ENCODE measurements around the gene GOLGA6L4.
"Not testable (repeated sequence)": the region's sequence is repeated elsewhere in the genome, so short reads cannot be mapped to it uniquely, and the experiment has no call there.

Gene GOLGA6L4

GRCh38 chr15:84235573-84235972, at the start of gene GOLGA6L4:
Gene GOLGA6L4 (plus strand): TSS chr15:84235773. CDS start chr15:84235835, 62 bp downstream.
- H3K9me3 ChIP-seq (ENCODE audit: control insufficient read depth in 5 of 5, low read length in 5 of 5); H3K27ac ChIP-seq (ENCODE audit: low read depth, low read length); H3K4me1 ChIP-seq (ENCODE audit: control insufficient read depth in 5 of 5, insufficient read depth in 5 of 5, low read length in 5 of 5); H3K36me3 ChIP-seq (ENCODE audit: control insufficient read depth in 5 of 5, insufficient read depth in 5 of 5, low read length in 5 of 5); H3K4me3 ChIP-seq (ENCODE audit: low read depth in 1 of 5, low read length in 5 of 5); H3K9ac ChIP-seq (ENCODE audit: low read length in 5 of 5); H3K27me3 ChIP-seq (ENCODE audit: control insufficient read depth in 5 of 5, insufficient read depth in 4 of 5, low read length in 5 of 5): not testable (repeated sequence)

- not testable (repeated sequence) for H3K4me1 ChIP-seq (ENCODE audit: control insufficient read depth in 5 of 5, insufficient read depth in 5 of 5, low read length in 5 of 5); H3K27me3 ChIP-seq (ENCODE audit: control insufficient read depth in 5 of 5, insufficient read depth in 4 of 5, low read length in 5 of 5); H3K4me3 ChIP-seq (ENCODE audit: low read depth in 1 of 5, low read length in 5 of 5); H3K9me3 ChIP-seq (ENCODE audit: control insufficient read depth in 5 of 5, low read length in 5 of 5); H3K27ac ChIP-seq (ENCODE audit: low read depth, low read length); H3K36me3 ChIP-seq (ENCODE audit: control insufficient read depth in 5 of 5, insufficient read depth in 5 of 5, low read length in 5 of 5); H3K9ac ChIP-seq (ENCODE audit: low read length in 5 of 5)
Measured at GRCh38 chr15:84192982-84193381, 42.6 kb upstream of the GOLGA6L4 start.

GRCh38 chr15:84195603-84196002, 40.0 kb upstream of the GOLGA6L4 start:
- not testable (repeated sequence) for H3K4me1 ChIP-seq (ENCODE audit: control insufficient read depth in 5 of 5, insufficient read depth in 5 of 5, low read length in 5 of 5); H3K27me3 ChIP-seq (ENCODE audit: control insufficient read depth in 5 of 5, insufficient read depth in 4 of 5, low read length in 5 of 5); H3K4me3 ChIP-seq (ENCODE audit: low read depth in 1 of 5, low read length in 5 of 5); H3K27ac ChIP-seq (ENCODE audit: low read depth, low read length); H3K9ac ChIP-seq (ENCODE audit: low read length in 5 of 5); H3K9me3 ChIP-seq (ENCODE audit: control insufficient read depth in 5 of 5, low read length in 5 of 5); H3K36me3 ChIP-seq (ENCODE audit: control insufficient read depth in 5 of 5, insufficient read depth in 5 of 5, low read length in 5 of 5)

GRCh38 chr15:84196530-84197188, 38.9 kb upstream of the GOLGA6L4 start:
- H3K9ac ChIP-seq (ENCODE audit: low read length in 5 of 5); H3K27ac ChIP-seq (ENCODE audit: low read depth, low read length); H3K9me3 ChIP-seq (ENCODE audit: control insufficient read depth in 5 of 5, low read length in 5 of 5); H3K27me3 ChIP-seq (ENCODE audit: control insufficient read depth in 5 of 5, insufficient read depth in 4 of 5, low read length in 5 of 5); H3K4me3 ChIP-seq (ENCODE audit: low read depth in 1 of 5, low read length in 5 of 5); H3K36me3 ChIP-seq (ENCODE audit: control insufficient read depth in 5 of 5, insufficient read depth in 5 of 5, low read length in 5 of 5); H3K4me1 ChIP-seq (ENCODE audit: control insufficient read depth in 5 of 5, insufficient read depth in 5 of 5, low read length in 5 of 5): not testable (repeated sequence)

GRCh38 chr15:84199865-84200264, 35.7 kb upstream of the GOLGA6L4 start:
- H3K36me3 ChIP-seq (ENCODE audit: control insufficient read depth in 5 of 5, insufficient read depth in 5 of 5, low read length in 5 of 5); H3K9ac ChIP-seq (ENCODE audit: low read length in 5 of 5); H3K27me3 ChIP-seq (ENCODE audit: control insufficient read depth in 5 of 5, insufficient read depth in 4 of 5, low read length in 5 of 5); H3K4me3 ChIP-seq (ENCODE audit: low read depth in 1 of 5, low read length in 5 of 5); H3K4me1 ChIP-seq (ENCODE audit: control insufficient read depth in 5 of 5, insufficient read depth in 5 of 5, low read length in 5 of 5); H3K27ac ChIP-seq (ENCODE audit: low read depth, low read length); H3K9me3 ChIP-seq (ENCODE audit: control insufficient read depth in 5 of 5, low read length in 5 of 5): not testable (repeated sequence)

- H3K4me3 ChIP-seq (ENCODE audit: low read depth in 1 of 5, low read length in 5 of 5); H3K9ac ChIP-seq (ENCODE audit: low read length in 5 of 5); H3K4me1 ChIP-seq (ENCODE audit: control insufficient read depth in 5 of 5, insufficient read depth in 5 of 5, low read length in 5 of 5); H3K27me3 ChIP-seq (ENCODE audit: control insufficient read depth in 5 of 5, insufficient read depth in 4 of 5, low read length in 5 of 5); H3K9me3 ChIP-seq (ENCODE audit: control insufficient read depth in 5 of 5, low read length in 5 of 5); H3K36me3 ChIP-seq (ENCODE audit: control insufficient read depth in 5 of 5, insufficient read depth in 5 of 5, low read length in 5 of 5); H3K27ac ChIP-seq (ENCODE audit: low read depth, low read length): not testable (repeated sequence)
Measured at GRCh38 chr15:84246441-84246840, 10.9 kb downstream of the GOLGA6L4 start.
